AG09319 (cell line): ENCODE results near the gene TUT1.
A peak's percentile ranks its signal among the peaks of the same experiment; 100 is the strongest.
"Not testable (repeated sequence)": the region's sequence is repeated elsewhere in the genome, so short reads cannot be mapped to it uniquely, and the experiment has no call there.

Experiments
- DNase-seq: peaks from one replicate; pipeline ENCODE4 v3.0.0-alpha.2; 2010; ENCODE audit warnings: low read depth; ENCODE audit errors: extremely low read depth
- TF ChIP-seq, protein P1 (sequence below): IDR thresholded peaks from 2 replicates; pipeline ENCODE4 v1.5.1; 2011; ENCODE audit warnings: low read depth, mild to moderate bottlenecking, inconsistent platforms, low read length, moderate library complexity

TUT1 gene, protein sequence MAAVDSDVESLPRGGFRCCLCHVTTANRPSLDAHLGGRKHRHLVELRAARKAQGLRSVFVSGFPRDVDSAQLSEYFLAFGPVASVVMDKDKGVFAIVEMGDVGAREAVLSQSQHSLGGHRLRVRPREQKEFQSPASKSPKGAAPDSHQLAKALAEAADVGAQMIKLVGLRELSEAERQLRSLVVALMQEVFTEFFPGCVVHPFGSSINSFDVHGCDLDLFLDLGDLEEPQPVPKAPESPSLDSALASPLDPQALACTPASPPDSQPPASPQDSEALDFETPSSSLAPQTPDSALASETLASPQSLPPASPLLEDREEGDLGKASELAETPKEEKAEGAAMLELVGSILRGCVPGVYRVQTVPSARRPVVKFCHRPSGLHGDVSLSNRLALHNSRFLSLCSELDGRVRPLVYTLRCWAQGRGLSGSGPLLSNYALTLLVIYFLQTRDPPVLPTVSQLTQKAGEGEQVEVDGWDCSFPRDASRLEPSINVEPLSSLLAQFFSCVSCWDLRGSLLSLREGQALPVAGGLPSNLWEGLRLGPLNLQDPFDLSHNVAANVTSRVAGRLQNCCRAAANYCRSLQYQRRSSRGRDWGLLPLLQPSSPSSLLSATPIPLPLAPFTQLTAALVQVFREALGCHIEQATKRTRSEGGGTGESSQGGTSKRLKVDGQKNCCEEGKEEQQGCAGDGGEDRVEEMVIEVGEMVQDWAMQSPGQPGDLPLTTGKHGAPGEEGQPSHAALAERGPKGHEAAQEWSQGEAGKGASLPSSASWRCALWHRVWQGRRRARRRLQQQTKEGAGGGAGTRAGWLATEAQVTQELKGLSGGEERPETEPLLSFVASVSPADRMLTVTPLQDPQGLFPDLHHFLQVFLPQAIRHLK

DNA sequence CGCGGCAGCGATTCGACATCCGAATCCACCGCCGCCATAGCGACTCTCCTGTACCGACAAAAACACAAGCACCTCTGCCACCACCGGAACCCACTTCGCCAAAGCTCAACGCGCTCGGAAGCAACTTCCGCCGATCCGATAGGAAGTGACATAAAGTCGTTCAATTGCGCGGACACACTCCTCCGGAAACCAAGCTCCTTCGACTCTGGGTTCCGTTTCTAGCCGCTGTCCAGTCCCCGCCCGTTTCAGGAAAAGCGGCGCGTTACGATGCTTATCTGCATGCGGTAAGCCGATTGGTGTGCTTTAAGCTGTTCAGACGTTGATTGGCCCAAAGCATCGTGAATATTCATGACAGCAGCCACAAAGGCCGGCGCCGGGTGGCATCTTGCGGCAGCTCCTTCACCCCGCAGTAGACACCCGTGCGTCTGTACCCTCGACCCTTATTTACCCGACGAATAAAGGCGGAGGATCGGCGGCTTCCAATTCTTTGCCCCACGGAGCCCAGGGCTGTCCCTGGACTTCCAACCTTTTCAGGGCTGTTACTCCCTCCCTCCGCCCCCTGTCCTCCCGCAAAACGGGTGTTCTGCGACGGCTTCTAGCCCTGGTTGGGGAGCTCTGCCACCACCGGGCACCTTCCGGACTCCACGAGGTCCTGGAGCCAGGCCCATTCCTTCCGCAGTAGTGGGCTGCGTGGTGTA, at the start of gene TUT1:
TSS of gene TUT1 (minus strand) at position 76 of the 698 bp plus-strand sequence. CDS start at position 38, 38 bp downstream.
- TF ChIP-seq, protein P1, sequence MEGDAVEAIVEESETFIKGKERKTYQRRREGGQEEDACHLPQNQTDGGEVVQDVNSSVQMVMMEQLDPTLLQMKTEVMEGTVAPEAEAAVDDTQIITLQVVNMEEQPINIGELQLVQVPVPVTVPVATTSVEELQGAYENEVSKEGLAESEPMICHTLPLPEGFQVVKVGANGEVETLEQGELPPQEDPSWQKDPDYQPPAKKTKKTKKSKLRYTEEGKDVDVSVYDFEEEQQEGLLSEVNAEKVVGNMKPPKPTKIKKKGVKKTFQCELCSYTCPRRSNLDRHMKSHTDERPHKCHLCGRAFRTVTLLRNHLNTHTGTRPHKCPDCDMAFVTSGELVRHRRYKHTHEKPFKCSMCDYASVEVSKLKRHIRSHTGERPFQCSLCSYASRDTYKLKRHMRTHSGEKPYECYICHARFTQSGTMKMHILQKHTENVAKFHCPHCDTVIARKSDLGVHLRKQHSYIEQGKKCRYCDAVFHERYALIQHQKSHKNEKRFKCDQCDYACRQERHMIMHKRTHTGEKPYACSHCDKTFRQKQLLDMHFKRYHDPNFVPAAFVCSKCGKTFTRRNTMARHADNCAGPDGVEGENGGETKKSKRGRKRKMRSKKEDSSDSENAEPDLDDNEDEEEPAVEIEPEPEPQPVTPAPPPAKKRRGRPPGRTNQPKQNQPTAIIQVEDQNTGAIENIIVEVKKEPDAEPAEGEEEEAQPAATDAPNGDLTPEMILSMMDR = no peak

DNA sequence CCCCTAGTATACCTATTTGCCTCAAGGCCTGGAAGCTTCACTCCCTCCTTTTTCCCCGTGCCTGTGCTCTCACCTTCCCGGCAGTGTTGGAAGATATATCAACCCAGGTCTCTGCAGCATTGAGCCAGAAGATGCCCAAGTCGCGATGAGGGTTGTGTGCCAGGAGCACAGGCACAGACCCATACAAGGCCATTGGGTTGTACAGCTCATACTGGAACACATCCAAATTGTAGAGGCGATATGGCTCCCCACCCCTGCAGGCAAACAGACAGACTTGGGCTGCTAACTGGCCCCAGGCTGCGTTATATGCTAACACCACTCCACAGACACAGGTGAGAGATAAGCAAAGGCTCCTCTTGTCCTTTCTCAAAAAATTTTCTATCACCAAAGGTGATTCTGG, 41.2 kb upstream of the TUT1 start:
- no peak for DNase-seq
- TF ChIP-seq, protein P1 = no peak

More for the DNA sequence above, at the start of gene TUT1:
- peak; percentile 96 for DNase-seq

DNA sequence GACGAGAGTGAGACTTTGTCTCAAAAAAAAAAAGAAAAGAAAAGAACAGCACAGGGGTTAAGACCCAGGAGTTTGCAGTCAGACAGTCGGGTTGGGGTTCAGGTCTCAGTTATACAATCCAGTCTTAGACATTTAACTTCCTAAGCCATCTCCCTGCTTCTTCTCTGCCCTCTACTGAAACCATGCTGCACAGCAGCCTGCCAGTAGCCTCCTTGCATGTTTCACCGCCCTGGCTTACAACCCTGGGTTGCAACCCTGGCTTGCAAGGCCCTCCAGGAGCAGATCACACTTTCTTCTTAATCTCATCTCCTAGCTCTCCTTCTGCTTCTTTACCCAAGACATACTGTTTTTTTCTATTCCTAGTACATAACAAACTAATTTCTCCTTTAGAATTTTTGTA, 36.4 kb upstream of the TUT1 start:
- DNase-seq = no peak
- TF ChIP-seq, protein P1 = no peak; the same call in 1 of the 2 replicates

DNA sequence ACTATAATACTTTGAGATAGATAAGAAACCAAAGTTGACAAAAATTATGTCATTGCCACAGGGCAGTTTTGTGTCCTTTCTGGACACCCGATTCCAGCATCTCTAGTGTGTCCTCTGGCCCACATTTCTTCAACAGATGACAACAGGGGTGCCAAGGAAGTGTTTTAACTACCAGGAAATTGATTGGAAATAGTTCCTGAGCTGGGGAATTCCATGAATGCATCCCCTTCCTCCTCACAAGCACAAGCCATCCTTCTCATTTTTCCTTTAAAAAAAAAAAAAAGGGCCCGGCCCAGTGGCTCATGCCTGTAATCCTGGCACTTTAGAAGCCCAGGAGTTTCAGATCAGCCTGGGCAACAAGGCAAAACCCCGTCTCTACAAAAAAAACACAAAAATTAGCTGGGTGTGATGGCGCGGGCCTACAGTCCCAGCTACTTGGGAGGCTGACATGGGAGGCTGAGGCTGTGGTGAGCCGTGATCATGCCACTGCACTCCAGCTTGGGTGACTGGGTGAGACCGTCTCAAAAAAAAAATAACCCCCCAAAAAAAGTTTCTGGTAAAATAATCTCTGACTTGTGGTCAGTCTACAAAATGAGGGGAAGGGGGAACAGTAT, 31.3 kb upstream of the TUT1 start:
- TF ChIP-seq, protein P1 = no peak

DNA sequence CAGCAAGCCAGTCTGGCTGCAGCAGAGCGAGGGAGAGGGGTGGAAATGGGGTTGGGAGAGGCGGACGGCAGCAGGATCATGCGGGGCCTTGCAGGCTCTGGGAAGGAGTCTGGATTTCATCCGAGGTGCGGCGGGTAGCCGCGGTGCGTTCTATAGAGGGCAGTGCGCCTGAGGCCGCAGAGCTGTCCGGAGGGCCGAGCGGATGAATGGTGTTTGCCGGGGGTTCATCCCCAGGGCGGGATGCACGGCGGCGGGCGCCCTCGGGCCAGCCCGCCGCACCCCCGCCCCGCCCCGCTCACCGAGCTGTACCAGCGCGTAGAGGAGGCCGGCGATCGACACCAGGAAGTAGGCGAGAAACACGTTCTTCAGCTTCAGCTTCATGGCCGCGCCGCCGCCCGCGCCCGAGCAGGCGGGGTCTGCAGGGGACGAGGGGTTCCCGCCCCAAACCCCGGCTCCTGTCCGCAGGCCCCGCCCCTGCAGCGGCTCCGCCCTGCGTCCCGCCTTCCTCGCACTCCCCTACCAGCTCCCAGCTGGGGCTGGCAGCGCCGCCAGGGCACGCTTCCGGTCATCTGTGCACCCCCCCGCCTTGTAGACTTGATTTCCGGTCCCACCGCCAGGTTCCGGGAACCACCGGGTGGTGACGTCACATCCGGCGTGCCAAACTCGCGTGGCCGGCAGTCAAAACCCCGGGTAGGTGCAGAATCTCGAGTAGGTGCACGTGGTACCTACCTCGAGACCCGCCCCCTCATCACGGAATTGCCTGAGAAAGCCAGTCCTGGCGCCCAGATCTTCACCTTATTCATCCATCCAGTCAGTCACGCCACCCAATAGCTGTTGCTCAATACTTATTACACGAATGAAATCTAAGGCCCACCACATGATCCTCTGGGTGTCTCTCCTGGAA, 30.5 kb upstream of the TUT1 start, which contains the start of gene B3GAT3:
TSS of gene B3GAT3 (minus strand) at position 420 of the 904 bp plus-strand sequence. CDS start at position 381, 39 bp downstream.
- TF ChIP-seq, protein P1 = no peak; the same call in 1 of the 2 replicates
- DNase-seq = peak; percentile 96

More for the DNA sequence above, 31.3 kb upstream of the TUT1 start:
- no peak for DNase-seq

DNA sequence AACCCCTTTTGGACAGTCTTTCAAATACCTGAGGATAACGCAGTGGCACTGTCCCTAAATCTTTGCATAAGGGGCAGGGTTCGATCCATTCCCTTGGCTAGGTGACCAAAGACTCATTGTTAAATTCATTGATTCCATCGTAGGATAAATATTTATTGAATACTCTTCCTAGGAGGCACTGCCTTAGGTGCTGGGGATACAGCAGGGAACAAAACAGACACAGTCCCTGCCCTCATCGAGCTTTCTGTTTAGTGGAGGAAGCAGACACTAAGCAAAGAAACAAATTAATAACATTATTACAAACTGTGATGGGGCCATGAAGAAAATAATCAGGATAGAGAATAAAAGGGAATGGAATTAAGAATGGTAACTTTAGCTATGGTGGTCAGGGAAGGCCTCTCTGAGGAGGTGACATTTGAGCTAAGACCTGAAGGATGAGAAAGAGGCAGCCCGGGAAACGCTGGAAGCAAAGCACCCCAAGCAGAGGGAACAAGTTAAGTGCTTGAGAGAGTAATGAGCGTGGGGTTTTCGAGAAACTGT, 29.8 kb upstream of the TUT1 start:
- TF ChIP-seq, protein P1 = no peak
- no peak for DNase-seq

DNA sequence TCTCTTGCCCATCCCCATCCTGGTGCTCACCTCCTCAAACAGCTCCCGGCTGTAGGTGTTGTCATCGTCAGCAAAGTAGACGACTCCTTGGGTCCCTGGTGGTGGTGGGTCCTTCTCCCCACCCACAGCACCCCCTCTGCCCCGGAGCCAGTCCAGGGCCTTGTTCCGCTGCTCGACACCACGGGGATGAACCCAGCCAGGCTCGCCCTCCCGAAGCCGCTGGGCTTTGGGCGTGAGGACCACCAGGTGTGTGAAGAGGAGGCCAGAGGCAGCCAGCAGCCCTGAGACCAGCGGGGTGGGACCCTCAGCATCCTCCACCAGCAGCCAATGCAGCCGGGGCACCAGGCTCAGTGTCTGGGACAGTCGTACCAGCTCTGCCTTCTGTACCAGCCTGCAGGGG, 25.6 kb upstream of the TUT1 start:
- not testable (repeated sequence) for DNase-seq
